CD4-positive, alpha-beta memory T cell (primary cell): ENCODE data around the gene CD2BP2. TPM values are rescaled to one million over a fixed set of nuclear protein-coding genes. Genes with fewer than 3 reads are reported as not detected.
"Not testable (repeated sequence)": the region's sequence is repeated elsewhere in the genome, so short reads cannot be mapped to it uniquely, and the experiment has no call there.

Experiments
- CTCF ChIA-PET: fragments of 350-600 bp; sonication (Branson Sonifier 250); formaldehyde crosslinking; loops from one replicate; lab custom pipeline; 2021; ENCODE audit warnings: inconsistent platforms; ENCODE audit not compliant: partially characterized antibody; lab: Charles Lee
- POLR2A ChIA-PET: fragments of 350-600 bp; sonication (Branson Sonifier 250); formaldehyde crosslinking; loops from one replicate; lab custom pipeline; 2021; ENCODE audit not compliant: partially characterized antibody; lab: Charles Lee
- DNase-seq, 5 donors: peaks; one replicate each; pipeline versions ENCODE4 v3.0.0 to v3.0.0-alpha.2; 2020 to 2022; ENCODE audit warnings: mixed read lengths in 1 of 5
- H3K27ac ChIP-seq: one replicate; pipeline ENCODE4 v1.7.0; 2013; ENCODE audit warnings: low read depth, low read length
- H3K27me3 ChIP-seq: 2 replicates; pipeline ENCODE4 v1.7.0; 2013; ENCODE audit warnings: mild to moderate bottlenecking, low read length, moderate library complexity; ENCODE audit not compliant: insufficient read depth
- H3K36me3 ChIP-seq: 2 replicates; pipeline ENCODE4 v1.7.0; 2013; ENCODE audit warnings: mild to moderate bottlenecking, low read length, moderate library complexity; ENCODE audit not compliant: insufficient read depth
- H3K4me1 ChIP-seq: 2 replicates; pipeline ENCODE4 v1.7.0; 2013; ENCODE audit warnings: mild to moderate bottlenecking, low read length, moderate library complexity; ENCODE audit not compliant: insufficient read depth
- H3K4me3 ChIP-seq, 2 donors: one replicate each; pipeline ENCODE4 v1.7.0; 2013; ENCODE audit warnings: low read length in 2 of 2, mild to moderate bottlenecking in 1 of 2
- H3K9me3 ChIP-seq, 2 donors: one replicate each; pipeline ENCODE4 v1.7.0; 2013; ENCODE audit warnings: low read length in 2 of 2, control low read depth in 1 of 2; ENCODE audit not compliant: control insufficient read depth in 1 of 2
- H3K27ac Mint-ChIP-seq, 7 donors: one replicate each; pipeline ENCODE4 v1.8.0; 2020 to 2021; ENCODE audit warnings: mixed read lengths in 7 of 7, mild to moderate bottlenecking in 6 of 7, inconsistent platforms in 3 of 7, moderate library complexity in 3 of 7
- H3K27me3 Mint-ChIP-seq, 2 donors: one replicate each; pipeline ENCODE4 v1.8.0; 2020 to 2021; ENCODE audit warnings: mixed read lengths in 2 of 2
- H3K36me3 Mint-ChIP-seq, 2 donors: one replicate each; pipeline ENCODE4 v1.8.0; 2020 to 2021; ENCODE audit warnings: mixed read lengths in 2 of 2, inconsistent platforms in 1 of 2, mild to moderate bottlenecking in 1 of 2
- H3K4me1 Mint-ChIP-seq, 4 donors: one replicate each; pipeline ENCODE4 v1.8.0; 2020 to 2021; ENCODE audit warnings: mixed read lengths in 4 of 4, mild to moderate bottlenecking in 1 of 4
- H3K4me3 Mint-ChIP-seq, 8 donors: one replicate each; pipeline ENCODE4 v1.8.0; 2020 to 2021; ENCODE audit warnings: mixed read lengths in 8 of 8, mild to moderate bottlenecking in 7 of 8, moderate library complexity in 6 of 8, inconsistent platforms in 3 of 8
- H3K9me3 Mint-ChIP-seq, 8 donors: one replicate each; pipeline ENCODE4 v1.8.0; 2020 to 2021; ENCODE audit warnings: mixed read lengths in 8 of 8, mild to moderate bottlenecking in 5 of 8, inconsistent platforms in 3 of 8, moderate library complexity in 1 of 8
- intact Hi-C: fragments of 100-400 bp; cut with micrococcal nuclease; formaldehyde crosslinking; loops from one replicate; pipeline ENCODE4 v1.15.1; 2023
- polyA plus RNA-seq, 2 donors: library from polyadenylated mRNA; unstranded; fragments of 300-500 nt; fragmentation: Illumina TruSeq; gene quantifications; one replicate each; pipeline ENCODE4 v1.2.3, GENCODE V29; 2021
- total RNA-seq, 2 experiments: library from RNA; stranded (reverse); gene quantifications; one replicate each; pipeline ENCODE4 v1.2.3, GENCODE V29; 2021

Gene CD2BP2
- total and polyA plus RNA-seq, 4 experiments from 2014 or later = 23.7 to 79.4 (median 48.7) TPM

- no peak overlapping the region for H3K4me3 ChIP-seq
- Mint-ChIP-seq H3K27me3 (no peaks in the 10 kb centered on the region), H3K27ac (peak overlapping the region in 1 of 7 donors; percentile 56), H3K9me3 (no peaks in the 10 kb centered on the region), H3K36me3 (peaks cover 8 to 18% of the 10 kb centered on the region in 2 donors), H3K4me3 (no peak overlapping the region), H3K4me1 (peaks cover 1 to 5% (median 3%) of the 10 kb centered on the region in 4 donors)
- no peaks in the 10 kb centered on the region for H3K9me3 ChIP-seq
- no peak overlapping the region for H3K27ac ChIP-seq
- H3K36me3 ChIP-seq = peaks cover 11% of the 10 kb centered on the region
- POLR2A ChIA-PET = interaction anchor here (1.7 kb wide), 1 partner anchor 8 kb away, joined by 7 read pairs; the partner anchor contains the start of gene CD2BP2
- CTCF ChIA-PET = interaction anchor here (1.0 kb wide), 1 partner anchor 63 kb away, joined by 4 read pairs; no protein-coding TSS in a partner anchor
- intact Hi-C loops = no loop called here
- H3K27me3 ChIP-seq = no peaks in the 10 kb centered on the region
- DNase-seq = no peak
- H3K4me1 ChIP-seq = no peaks in the 10 kb centered on the region
Observed at GRCh38 chr16:30346286-30346685, 8.8 kb downstream of the CD2BP2 start.

GRCh38 chr16:30343491-30343820 lies 11.7 kb downstream of the CD2BP2 start:
- H3K9me3 Mint-ChIP-seq, H3K27me3 Mint-ChIP-seq, H3K4me3 ChIP-seq, H3K27me3 ChIP-seq, CTCF ChIA-PET, H3K36me3 Mint-ChIP-seq, H3K9me3 ChIP-seq, H3K27ac ChIP-seq, DNase-seq, H3K36me3 ChIP-seq, intact Hi-C loops, H3K4me1 ChIP-seq, H3K4me1 Mint-ChIP-seq, H3K27ac Mint-ChIP-seq, H3K4me3 Mint-ChIP-seq: not testable (repeated sequence)
- POLR2A ChIA-PET = interaction anchor here (1.0 to 1.6 kb wide), 2 partner anchors 8 to 39 kb away, joined by 3 read pairs; partner anchors contain the start of gene SEPTIN1

- H3K36me3 ChIP-seq = no peaks in the 10 kb centered on the region
- H3K27ac ChIP-seq = no peak overlapping the region
- peaks cover 0 to 4% (median under 1%) of the 10 kb centered on the region in 4 donors for H3K4me1 Mint-ChIP-seq
- DNase-seq = no peak
- no peaks in the 10 kb centered on the region for H3K36me3 Mint-ChIP-seq
- CTCF ChIA-PET = no interaction called here
- H3K27ac Mint-ChIP-seq = no peak overlapping the region
- H3K27me3 ChIP-seq = no peaks in the 10 kb centered on the region
- no peaks in the 10 kb centered on the region for H3K27me3 Mint-ChIP-seq
- no peak overlapping the region for H3K4me3 ChIP-seq
- intact Hi-C loops = no loop called here
- no peak overlapping the region for H3K4me3 Mint-ChIP-seq
- POLR2A ChIA-PET = interaction anchor here (0.8 to 1.2 kb wide), 2 partner anchors 35 to 66 kb away, joined by 3 to 5 read pairs; no protein-coding TSS in a partner anchor
- H3K4me1 ChIP-seq = no peaks in the 10 kb centered on the region
- no peaks in the 10 kb centered on the region for H3K9me3 ChIP-seq
- no peaks in the 10 kb centered on the region for H3K9me3 Mint-ChIP-seq
Observed at GRCh38 chr16:30342751-30343490, 12.2 kb downstream of the CD2BP2 start.

- H3K4me1 ChIP-seq, H3K9me3 Mint-ChIP-seq, H3K36me3 ChIP-seq, H3K36me3 Mint-ChIP-seq, H3K27me3 Mint-ChIP-seq, DNase-seq, CTCF ChIA-PET, H3K4me3 ChIP-seq, H3K27me3 ChIP-seq, H3K27ac ChIP-seq, H3K27ac Mint-ChIP-seq, H3K4me3 Mint-ChIP-seq, H3K4me1 Mint-ChIP-seq, intact Hi-C loops, H3K9me3 ChIP-seq: not testable (repeated sequence)
- POLR2A ChIA-PET = interaction anchor here (0.8 to 1.2 kb wide), 2 partner anchors 36 to 67 kb away, joined by 3 to 5 read pairs; no protein-coding TSS in a partner anchor
Observed at GRCh38 chr16:30341971-30342370, 13.1 kb downstream of the CD2BP2 start.

GRCh38 chr16:30340621-30341020 lies 14.5 kb downstream of the CD2BP2 start:
- no peaks in the 10 kb centered on the region for H3K9me3 ChIP-seq
- no peaks in the 10 kb centered on the region for H3K36me3 Mint-ChIP-seq
- H3K4me3 Mint-ChIP-seq = no peak overlapping the region
- H3K36me3 ChIP-seq = no peaks in the 10 kb centered on the region
- ChIA-PET POLR2A (no interaction called here), CTCF (no interaction called here)
- H3K4me1 Mint-ChIP-seq = peaks cover 4 to 16% (median 6%) of the 10 kb centered on the region in 4 donors
- H3K9me3 Mint-ChIP-seq = no peaks in the 10 kb centered on the region
- no peaks in the 10 kb centered on the region for H3K27me3 ChIP-seq
- no peak overlapping the region for H3K27ac ChIP-seq
- no peak for DNase-seq
- H3K4me3 ChIP-seq = no peak overlapping the region
- intact Hi-C loops = no loop called here
- H3K27me3 Mint-ChIP-seq = no peaks in the 10 kb centered on the region
- H3K4me1 ChIP-seq = peaks cover 6% of the 10 kb centered on the region
- no peak overlapping the region for H3K27ac Mint-ChIP-seq

GRCh38 chr16:30338715-30339114 lies 16.4 kb downstream of the CD2BP2 start:
- H3K4me3 ChIP-seq, DNase-seq, H3K4me1 ChIP-seq, H3K36me3 Mint-ChIP-seq, POLR2A ChIA-PET, H3K27ac ChIP-seq, H3K9me3 ChIP-seq, H3K4me3 Mint-ChIP-seq, CTCF ChIA-PET, H3K27me3 Mint-ChIP-seq, H3K36me3 ChIP-seq, H3K27ac Mint-ChIP-seq, H3K27me3 ChIP-seq, H3K9me3 Mint-ChIP-seq: not testable (repeated sequence)
- intact Hi-C loops = loop anchor here (5.0 kb wide), 1 partner anchor 69 kb away; the partner anchor contains the start of gene ZNF771
- H3K4me1 Mint-ChIP-seq = peaks cover 6 to 19% (median 10%) of the 10 kb centered on the region in 4 donors

GRCh38 chr16:30337964-30338357 lies 17.1 kb downstream of the CD2BP2 start:
- Mint-ChIP-seq H3K4me3 (peak overlapping the region in 1 of 8 donors; percentile 72), H3K27ac (peak overlapping the region in 1 of 7 donors; percentile 24), H3K4me1 (peaks cover 6 to 19% (median 12%) of the 10 kb centered on the region in 4 donors)
- CTCF ChIA-PET, H3K36me3 Mint-ChIP-seq, H3K9me3 ChIP-seq, H3K27ac ChIP-seq, H3K27me3 Mint-ChIP-seq, H3K27me3 ChIP-seq, H3K4me1 ChIP-seq, POLR2A ChIA-PET, H3K36me3 ChIP-seq, H3K4me3 ChIP-seq, DNase-seq, H3K9me3 Mint-ChIP-seq: not testable (repeated sequence)
- intact Hi-C loops = loop anchor here (5.0 kb wide), 1 partner anchor 69 kb away; the partner anchor contains the start of gene ZNF771
